ENCODE results near the gene CYP26B1.

- TF ChIP-seq ATF3 (CRISPR knock-in tag; conservative IDR thresholded peaks at IDR 0.05), result no peak
- TF ChIP-seq, protein P1, sequence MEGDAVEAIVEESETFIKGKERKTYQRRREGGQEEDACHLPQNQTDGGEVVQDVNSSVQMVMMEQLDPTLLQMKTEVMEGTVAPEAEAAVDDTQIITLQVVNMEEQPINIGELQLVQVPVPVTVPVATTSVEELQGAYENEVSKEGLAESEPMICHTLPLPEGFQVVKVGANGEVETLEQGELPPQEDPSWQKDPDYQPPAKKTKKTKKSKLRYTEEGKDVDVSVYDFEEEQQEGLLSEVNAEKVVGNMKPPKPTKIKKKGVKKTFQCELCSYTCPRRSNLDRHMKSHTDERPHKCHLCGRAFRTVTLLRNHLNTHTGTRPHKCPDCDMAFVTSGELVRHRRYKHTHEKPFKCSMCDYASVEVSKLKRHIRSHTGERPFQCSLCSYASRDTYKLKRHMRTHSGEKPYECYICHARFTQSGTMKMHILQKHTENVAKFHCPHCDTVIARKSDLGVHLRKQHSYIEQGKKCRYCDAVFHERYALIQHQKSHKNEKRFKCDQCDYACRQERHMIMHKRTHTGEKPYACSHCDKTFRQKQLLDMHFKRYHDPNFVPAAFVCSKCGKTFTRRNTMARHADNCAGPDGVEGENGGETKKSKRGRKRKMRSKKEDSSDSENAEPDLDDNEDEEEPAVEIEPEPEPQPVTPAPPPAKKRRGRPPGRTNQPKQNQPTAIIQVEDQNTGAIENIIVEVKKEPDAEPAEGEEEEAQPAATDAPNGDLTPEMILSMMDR (IDR thresholded peaks at IDR 0.05), result no peak
- TF ChIP-seq E2F5 (CRISPR knock-in tag; IDR thresholded peaks at IDR 0.05), result no peak
- no peak for TF ChIP-seq ZNF263 (CRISPR knock-in tag; IDR thresholded peaks at IDR 0.05; ENCODE audit: low read depth)
- TF ChIP-seq, protein P2, sequence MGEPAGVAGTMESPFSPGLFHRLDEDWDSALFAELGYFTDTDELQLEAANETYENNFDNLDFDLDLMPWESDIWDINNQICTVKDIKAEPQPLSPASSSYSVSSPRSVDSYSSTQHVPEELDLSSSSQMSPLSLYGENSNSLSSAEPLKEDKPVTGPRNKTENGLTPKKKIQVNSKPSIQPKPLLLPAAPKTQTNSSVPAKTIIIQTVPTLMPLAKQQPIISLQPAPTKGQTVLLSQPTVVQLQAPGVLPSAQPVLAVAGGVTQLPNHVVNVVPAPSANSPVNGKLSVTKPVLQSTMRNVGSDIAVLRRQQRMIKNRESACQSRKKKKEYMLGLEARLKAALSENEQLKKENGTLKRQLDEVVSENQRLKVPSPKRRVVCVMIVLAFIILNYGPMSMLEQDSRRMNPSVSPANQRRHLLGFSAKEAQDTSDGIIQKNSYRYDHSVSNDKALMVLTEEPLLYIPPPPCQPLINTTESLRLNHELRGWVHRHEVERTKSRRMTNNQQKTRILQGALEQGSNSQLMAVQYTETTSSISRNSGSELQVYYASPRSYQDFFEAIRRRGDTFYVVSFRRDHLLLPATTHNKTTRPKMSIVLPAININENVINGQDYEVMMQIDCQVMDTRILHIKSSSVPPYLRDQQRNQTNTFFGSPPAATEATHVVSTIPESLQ (CRISPR knock-in tag; IDR thresholded peaks at IDR 0.05), result no peak
- no peak for TF ChIP-seq NR2C2 (CRISPR knock-in tag; IDR thresholded peaks at IDR 0.05)
- no peak for TF ChIP-seq MAX (CRISPR knock-in tag; IDR thresholded peaks at IDR 0.05)
- no peak for TF ChIP-seq RELA (CRISPR knock-in tag; IDR thresholded peaks at IDR 0.05; ENCODE audit: borderline replicate concordance)
- TF ChIP-seq USF2 (CRISPR knock-in tag; IDR thresholded peaks at IDR 0.05), result no peak
These were observed 9.2 kb upstream of the CYP26B1 start for GRCh38 chr2:72156872-72157271.

Measured in WTC11 (cell line).